HepG2 (cell line): ENCODE results near the gene YBX2. TPM values are rescaled to one million over a fixed set of nuclear protein-coding genes. Genes with fewer than 3 reads are reported as not detected.

Source experiments
- ARID4A ChIP-seq: sonication (generic); formaldehyde crosslinking; IDR thresholded peaks from 2 replicates; pipeline ENCODE4 v1.5.0; 2020; ENCODE audit warnings: mild to moderate bottlenecking, missing genetic modification reagents, borderline replicate concordance
- BCL6 ChIP-seq: IDR thresholded peaks from 2 replicates; pipeline ENCODE4 v1.6.1; 2016; ENCODE audit warnings: missing genetic modification reagents, missing compliant biosample characterization
- BRD4 ChIP-seq: sonication (generic); formaldehyde crosslinking; IDR thresholded peaks from 2 replicates; pipeline ENCODE4 v1.4.0; 2020; ENCODE audit warnings: missing genetic modification reagents
- EEA1 ChIP-seq: sonication (generic); formaldehyde crosslinking; IDR thresholded peaks from 2 replicates; pipeline ENCODE4 v1.5.1; 2020; ENCODE audit warnings: mild to moderate bottlenecking, missing genetic modification reagents, borderline replicate concordance
- LRRFIP1 ChIP-seq: sonication (generic); formaldehyde crosslinking; conservative IDR thresholded peaks from 2 replicates; pipeline ENCODE4 v1.4.0; 2020; ENCODE audit warnings: missing genetic modification reagents
- PHF8 ChIP-seq: sonication (generic); formaldehyde crosslinking; IDR thresholded peaks from 2 replicates; pipeline ENCODE4 v1.5.0; 2020; ENCODE audit warnings: missing genetic modification reagents
- PTBP1 ChIP-seq: fragments of 200-400 bp; formaldehyde crosslinking; IDR thresholded peaks from 2 replicates; pipeline ENCODE4 v1.6.1; 2018; ENCODE audit warnings: low read length, low read depth; ENCODE audit not compliant: poor library complexity, severe bottlenecking
- SP140L ChIP-seq: sonication (generic); formaldehyde crosslinking; IDR thresholded peaks from 2 replicates; pipeline ENCODE4 v1.4.0; 2020; ENCODE audit warnings: missing genetic modification reagents, borderline replicate concordance
- STAT5B ChIP-seq: sonication (generic); formaldehyde crosslinking; IDR thresholded peaks from 2 replicates; pipeline ENCODE4 v1.4.0; 2020; ENCODE audit warnings: missing genetic modification reagents
- THAP11 ChIP-seq: IDR thresholded peaks from 2 replicates; pipeline ENCODE4 v1.6.1; 2016; ENCODE audit warnings: missing biosample characterization, missing genetic modification reagents
- ZNF136 ChIP-seq: sonication (generic); formaldehyde crosslinking; IDR thresholded peaks from 2 replicates; pipeline ENCODE4 v1.8.1; 2022; ENCODE audit warnings: low read depth, mild to moderate bottlenecking, moderate library complexity, missing genetic modification reagents
- ZNF224 ChIP-seq: sonication (generic); formaldehyde crosslinking; IDR thresholded peaks from 2 replicates; pipeline ENCODE4 v1.5.0; 2020; ENCODE audit warnings: mild to moderate bottlenecking, missing genetic modification reagents
- ZNF263 ChIP-seq: sonication (generic); formaldehyde crosslinking; IDR thresholded peaks from 2 replicates; pipeline ENCODE4 v1.4.0; 2020; ENCODE audit warnings: missing genetic modification reagents
- ZNF3 ChIP-seq: IDR thresholded peaks from 2 replicates; pipeline ENCODE4 v1.7.0; 2017; ENCODE audit warnings: inconsistent platforms
- ZNF598 ChIP-seq: sonication (generic); formaldehyde crosslinking; IDR thresholded peaks from 2 replicates; pipeline ENCODE4 v1.5.1; 2020; ENCODE audit warnings: mild to moderate bottlenecking, missing genetic modification reagents, borderline replicate concordance
- polyA plus RNA-seq, 8 experiments: library from polyadenylated mRNA; depleted of rRNA in 3 of 8; stranded (reverse) in 7 of 8; unstranded in 1 of 8; fragments of >200 nt; fragmentation: Illumina TruSeq in 4 of 8; extraction: Trizol in 4 of 8; gene quantifications; 2 replicates each; pipeline versions ENCODE4 v1.2.1 to v1.2.3, GENCODE V29; 2011 to 2016; ENCODE audit warnings: low read depth in 4 of 8, missing spikeins in 1 of 8, mixed read lengths in 1 of 8; ENCODE audit not compliant: insufficient read depth in 1 of 8
- total RNA-seq, 5 experiments: library from RNA; depleted of rRNA; stranded (reverse); fragments of >200 nt; fragmentation: Illumina TruSeq; extraction: Trizol; gene quantifications; 2 replicates each; pipeline ENCODE4 v1.2.3, GENCODE V29; 2016; ENCODE audit warnings: low read depth in 1 of 5
- TF ChIP-seq, protein P1 (sequence below): sonication (generic); formaldehyde crosslinking; IDR thresholded peaks from 2 replicates; pipeline ENCODE4 v1.4.0; 2020; ENCODE audit warnings: mild to moderate bottlenecking, low read depth, missing genetic modification reagents
- TF ChIP-seq, protein P2 (sequence below): sonication (generic); formaldehyde crosslinking; IDR thresholded peaks from 2 replicates; pipeline ENCODE4 v1.8.0; 2022; ENCODE audit warnings: mild to moderate bottlenecking, missing genetic modification reagents

Gene YBX2
- total and polyA plus RNA-seq, 2 of the 13 experiments (the other 11 are each of a cell fraction or from before 2014, with no cell fraction given): 0.12 to 0.22 TPM

DNA sequence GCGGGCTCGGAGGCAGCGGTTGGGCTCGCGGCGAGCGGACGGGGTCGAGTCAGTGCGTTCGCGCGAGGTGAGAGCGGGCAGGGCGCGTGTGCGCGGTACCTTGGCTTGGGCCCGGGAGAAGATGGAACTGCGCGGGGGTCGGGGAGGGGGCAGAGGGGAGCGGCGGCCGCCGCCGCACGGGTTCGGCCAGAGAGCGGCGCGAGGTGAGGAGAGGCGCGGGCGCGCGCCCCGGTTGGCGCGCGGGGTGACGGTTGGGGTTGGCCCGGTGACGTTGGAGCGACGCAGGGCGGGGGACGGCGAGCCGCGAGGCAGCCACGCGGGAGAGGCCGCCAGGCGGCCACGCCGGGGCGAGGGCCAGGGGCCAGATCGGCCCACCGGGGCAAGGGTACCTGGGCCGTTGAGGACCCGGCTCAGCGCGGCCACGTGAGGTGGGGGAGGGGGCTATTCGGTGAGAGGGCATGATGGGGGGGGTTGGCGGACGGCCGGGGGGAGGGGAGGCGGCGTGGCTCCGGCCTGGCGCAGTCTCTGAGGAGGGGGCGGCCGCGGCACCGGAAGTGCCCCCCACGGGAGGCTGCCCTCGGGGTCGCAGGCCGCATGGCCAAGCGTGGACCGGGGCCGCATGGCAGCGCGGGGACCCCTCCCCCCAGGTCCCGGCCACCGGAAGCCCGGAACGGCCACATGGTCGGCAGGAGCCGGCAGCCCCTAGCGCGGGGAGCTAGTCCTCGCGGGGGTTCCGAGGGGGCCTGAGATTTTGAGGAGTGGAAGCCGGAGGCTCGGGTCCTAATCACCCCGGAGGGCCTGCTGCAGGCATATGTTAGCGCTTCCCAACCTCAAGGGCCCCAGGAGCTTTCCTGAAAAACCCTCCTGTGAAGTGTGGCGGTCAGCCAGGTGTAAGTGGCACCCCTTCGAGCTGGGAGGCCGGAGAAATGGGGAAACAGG lies 13.5 kb upstream of the YBX2 start (continued):
- TF ChIP-seq, protein P1, sequence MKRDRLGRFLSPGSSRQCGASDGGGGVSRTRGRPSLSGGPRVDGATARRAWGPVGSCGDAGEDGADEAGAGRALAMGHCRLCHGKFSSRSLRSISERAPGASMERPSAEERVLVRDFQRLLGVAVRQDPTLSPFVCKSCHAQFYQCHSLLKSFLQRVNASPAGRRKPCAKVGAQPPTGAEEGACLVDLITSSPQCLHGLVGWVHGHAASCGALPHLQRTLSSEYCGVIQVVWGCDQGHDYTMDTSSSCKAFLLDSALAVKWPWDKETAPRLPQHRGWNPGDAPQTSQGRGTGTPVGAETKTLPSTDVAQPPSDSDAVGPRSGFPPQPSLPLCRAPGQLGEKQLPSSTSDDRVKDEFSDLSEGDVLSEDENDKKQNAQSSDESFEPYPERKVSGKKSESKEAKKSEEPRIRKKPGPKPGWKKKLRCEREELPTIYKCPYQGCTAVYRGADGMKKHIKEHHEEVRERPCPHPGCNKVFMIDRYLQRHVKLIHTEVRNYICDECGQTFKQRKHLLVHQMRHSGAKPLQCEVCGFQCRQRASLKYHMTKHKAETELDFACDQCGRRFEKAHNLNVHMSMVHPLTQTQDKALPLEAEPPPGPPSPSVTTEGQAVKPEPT (CRISPR knock-in tag): no peak
- 0 out of 2 replicates have a peak, but pooled peaks have one; percentile 41 for TF ChIP-seq BRD4 (CRISPR knock-in tag)
- no peak for TF ChIP-seq ZNF3
- TF ChIP-seq SP140L (CRISPR knock-in tag): no peak
- TF ChIP-seq ARID4A (CRISPR knock-in tag): peak; percentile 70
- TF ChIP-seq ZNF224 (CRISPR knock-in tag): no peak
- no peak for TF ChIP-seq ZNF136 (CRISPR knock-in tag)
- no peak for TF ChIP-seq LRRFIP1
- 0 out of 2 replicates have a peak, but pooled peaks have one; percentile 56 for TF ChIP-seq PHF8
- no peak for TF ChIP-seq STAT5B
- TF ChIP-seq ZNF598 (CRISPR knock-in tag): no peak
- TF ChIP-seq, protein P2, sequence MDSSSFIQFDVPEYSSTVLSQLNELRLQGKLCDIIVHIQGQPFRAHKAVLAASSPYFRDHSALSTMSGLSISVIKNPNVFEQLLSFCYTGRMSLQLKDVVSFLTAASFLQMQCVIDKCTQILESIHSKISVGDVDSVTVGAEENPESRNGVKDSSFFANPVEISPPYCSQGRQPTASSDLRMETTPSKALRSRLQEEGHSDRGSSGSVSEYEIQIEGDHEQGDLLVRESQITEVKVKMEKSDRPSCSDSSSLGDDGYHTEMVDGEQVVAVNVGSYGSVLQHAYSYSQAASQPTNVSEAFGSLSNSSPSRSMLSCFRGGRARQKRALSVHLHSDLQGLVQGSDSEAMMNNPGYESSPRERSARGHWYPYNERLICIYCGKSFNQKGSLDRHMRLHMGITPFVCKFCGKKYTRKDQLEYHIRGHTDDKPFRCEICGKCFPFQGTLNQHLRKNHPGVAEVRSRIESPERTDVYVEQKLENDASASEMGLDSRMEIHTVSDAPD (CRISPR knock-in tag): no peak
- no peak for TF ChIP-seq ZNF263
- no peak; the same call in 1 of the 2 replicates for TF ChIP-seq THAP11 (CRISPR knock-in tag)
- TF ChIP-seq BCL6 (CRISPR knock-in tag): no peak
- TF ChIP-seq PTBP1: no peak
- peak; percentile 26; the same call in 1 of the 2 replicates for TF ChIP-seq EEA1 (CRISPR knock-in tag)
